ENCODE measurements around the gene OCRL.

DNA sequence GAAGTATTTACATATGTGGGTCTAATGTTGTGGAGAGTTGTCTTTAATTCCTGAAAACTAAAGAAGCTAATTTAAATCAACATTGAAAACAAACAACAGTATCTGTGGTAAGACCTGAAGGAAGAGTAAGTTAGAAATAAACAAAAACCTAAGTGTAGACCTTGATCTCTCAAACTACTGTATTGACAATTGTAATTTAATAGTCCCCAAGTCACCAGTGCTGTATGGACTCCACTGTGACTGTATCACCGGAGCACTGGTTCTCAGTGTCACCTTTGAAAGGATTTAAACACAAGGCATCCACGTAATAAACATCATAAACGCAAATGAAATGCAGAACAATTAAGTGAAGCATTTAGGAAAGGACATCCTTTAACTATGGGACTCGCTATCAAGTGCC lies 46.4 kb downstream of the OCRL start:
- no peak for TF ChIP-seq POLR2AphosphoS5 (IDR thresholded peaks at IDR 0.05; ENCODE audit: low read depth)
- TF ChIP-seq, protein P1, sequence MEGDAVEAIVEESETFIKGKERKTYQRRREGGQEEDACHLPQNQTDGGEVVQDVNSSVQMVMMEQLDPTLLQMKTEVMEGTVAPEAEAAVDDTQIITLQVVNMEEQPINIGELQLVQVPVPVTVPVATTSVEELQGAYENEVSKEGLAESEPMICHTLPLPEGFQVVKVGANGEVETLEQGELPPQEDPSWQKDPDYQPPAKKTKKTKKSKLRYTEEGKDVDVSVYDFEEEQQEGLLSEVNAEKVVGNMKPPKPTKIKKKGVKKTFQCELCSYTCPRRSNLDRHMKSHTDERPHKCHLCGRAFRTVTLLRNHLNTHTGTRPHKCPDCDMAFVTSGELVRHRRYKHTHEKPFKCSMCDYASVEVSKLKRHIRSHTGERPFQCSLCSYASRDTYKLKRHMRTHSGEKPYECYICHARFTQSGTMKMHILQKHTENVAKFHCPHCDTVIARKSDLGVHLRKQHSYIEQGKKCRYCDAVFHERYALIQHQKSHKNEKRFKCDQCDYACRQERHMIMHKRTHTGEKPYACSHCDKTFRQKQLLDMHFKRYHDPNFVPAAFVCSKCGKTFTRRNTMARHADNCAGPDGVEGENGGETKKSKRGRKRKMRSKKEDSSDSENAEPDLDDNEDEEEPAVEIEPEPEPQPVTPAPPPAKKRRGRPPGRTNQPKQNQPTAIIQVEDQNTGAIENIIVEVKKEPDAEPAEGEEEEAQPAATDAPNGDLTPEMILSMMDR (IDR thresholded peaks at IDR 0.05; ENCODE audit: insufficient read depth, low read length), result no peak
- TF ChIP-seq, protein P2, sequence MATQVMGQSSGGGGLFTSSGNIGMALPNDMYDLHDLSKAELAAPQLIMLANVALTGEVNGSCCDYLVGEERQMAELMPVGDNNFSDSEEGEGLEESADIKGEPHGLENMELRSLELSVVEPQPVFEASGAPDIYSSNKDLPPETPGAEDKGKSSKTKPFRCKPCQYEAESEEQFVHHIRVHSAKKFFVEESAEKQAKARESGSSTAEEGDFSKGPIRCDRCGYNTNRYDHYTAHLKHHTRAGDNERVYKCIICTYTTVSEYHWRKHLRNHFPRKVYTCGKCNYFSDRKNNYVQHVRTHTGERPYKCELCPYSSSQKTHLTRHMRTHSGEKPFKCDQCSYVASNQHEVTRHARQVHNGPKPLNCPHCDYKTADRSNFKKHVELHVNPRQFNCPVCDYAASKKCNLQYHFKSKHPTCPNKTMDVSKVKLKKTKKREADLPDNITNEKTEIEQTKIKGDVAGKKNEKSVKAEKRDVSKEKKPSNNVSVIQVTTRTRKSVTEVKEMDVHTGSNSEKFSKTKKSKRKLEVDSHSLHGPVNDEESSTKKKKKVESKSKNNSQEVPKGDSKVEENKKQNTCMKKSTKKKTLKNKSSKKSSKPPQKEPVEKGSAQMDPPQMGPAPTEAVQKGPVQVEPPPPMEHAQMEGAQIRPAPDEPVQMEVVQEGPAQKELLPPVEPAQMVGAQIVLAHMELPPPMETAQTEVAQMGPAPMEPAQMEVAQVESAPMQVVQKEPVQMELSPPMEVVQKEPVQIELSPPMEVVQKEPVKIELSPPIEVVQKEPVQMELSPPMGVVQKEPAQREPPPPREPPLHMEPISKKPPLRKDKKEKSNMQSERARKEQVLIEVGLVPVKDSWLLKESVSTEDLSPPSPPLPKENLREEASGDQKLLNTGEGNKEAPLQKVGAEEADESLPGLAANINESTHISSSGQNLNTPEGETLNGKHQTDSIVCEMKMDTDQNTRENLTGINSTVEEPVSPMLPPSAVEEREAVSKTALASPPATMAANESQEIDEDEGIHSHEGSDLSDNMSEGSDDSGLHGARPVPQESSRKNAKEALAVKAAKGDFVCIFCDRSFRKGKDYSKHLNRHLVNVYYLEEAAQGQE (IDR thresholded peaks at IDR 0.05; ENCODE audit: insufficient replicate concordance, low read depth), result no peak

All from HL-60 (cell line).